Prostate gland (tissue), 2 donors: ENCODE measurements around the gene USP10.

ENCODE experiments used
- POLR2A ChIP-seq: fragments of 450-650 bp; IDR thresholded peaks from one replicate; pipeline ENCODE4 v1.6.1; 2016; ENCODE audit warnings: antibody characterized with exemption, mild to moderate bottlenecking
- POLR2AphosphoS5 ChIP-seq: sonication (generic); formaldehyde crosslinking; IDR thresholded peaks from one replicate; pipeline ENCODE4 v1.6.1; 2017; ENCODE audit warnings: antibody characterized with exemption
- TF ChIP-seq, protein P1 (sequence below), 4 experiments: fragments of 200-600 bp in 2 of 4; fragments of 450-650 bp in 2 of 4; sonication (generic) in 2 of 4; IDR thresholded peaks; 1 replicate in 3 of 4; 2 replicates in 1 of 4; pipeline ENCODE4 v1.5.1; 2016 to 2019; ENCODE audit warnings: antibody characterized with exemption in 4 of 4, mild to moderate bottlenecking in 2 of 4, moderate library complexity in 2 of 4

DNA sequence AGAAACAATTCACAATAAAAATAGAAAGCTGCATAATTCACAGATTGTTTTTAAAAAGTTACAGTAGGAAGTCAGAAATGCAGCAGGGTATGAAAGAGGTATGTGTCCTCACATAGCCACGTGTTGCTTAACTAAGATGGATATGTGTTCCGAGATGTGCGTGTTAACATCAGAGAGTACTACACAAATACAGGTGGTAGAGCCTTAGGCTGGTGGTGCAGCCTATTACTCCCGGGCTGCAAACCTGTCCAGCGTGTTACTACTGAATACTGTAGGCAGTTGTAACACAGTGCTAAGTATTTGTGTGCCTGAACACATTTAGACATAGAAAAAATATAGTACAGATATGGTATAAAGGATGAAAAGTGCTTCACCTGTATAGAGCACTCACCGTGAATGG lies 46.4 kb downstream of the USP10 start:
- TF ChIP-seq POLR2A (no peak), POLR2AphosphoS5 (no peak)
- TF ChIP-seq, protein P1, sequence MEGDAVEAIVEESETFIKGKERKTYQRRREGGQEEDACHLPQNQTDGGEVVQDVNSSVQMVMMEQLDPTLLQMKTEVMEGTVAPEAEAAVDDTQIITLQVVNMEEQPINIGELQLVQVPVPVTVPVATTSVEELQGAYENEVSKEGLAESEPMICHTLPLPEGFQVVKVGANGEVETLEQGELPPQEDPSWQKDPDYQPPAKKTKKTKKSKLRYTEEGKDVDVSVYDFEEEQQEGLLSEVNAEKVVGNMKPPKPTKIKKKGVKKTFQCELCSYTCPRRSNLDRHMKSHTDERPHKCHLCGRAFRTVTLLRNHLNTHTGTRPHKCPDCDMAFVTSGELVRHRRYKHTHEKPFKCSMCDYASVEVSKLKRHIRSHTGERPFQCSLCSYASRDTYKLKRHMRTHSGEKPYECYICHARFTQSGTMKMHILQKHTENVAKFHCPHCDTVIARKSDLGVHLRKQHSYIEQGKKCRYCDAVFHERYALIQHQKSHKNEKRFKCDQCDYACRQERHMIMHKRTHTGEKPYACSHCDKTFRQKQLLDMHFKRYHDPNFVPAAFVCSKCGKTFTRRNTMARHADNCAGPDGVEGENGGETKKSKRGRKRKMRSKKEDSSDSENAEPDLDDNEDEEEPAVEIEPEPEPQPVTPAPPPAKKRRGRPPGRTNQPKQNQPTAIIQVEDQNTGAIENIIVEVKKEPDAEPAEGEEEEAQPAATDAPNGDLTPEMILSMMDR (IDR thresholded peaks at IDR 0.05): no peak
